ENCODE results near the gene FBXL13. TPM values are rescaled to one million over a fixed set of nuclear protein-coding genes. Genes with fewer than 3 reads are reported as not detected.
"Not testable (repeated sequence)": the region's sequence is repeated elsewhere in the genome, so short reads cannot be mapped to it uniquely, and the experiment has no call there.

Gene FBXL13
- total RNA-seq, 2 donors from 2014 or later = 4.2 to 5.6 TPM

DNA sequence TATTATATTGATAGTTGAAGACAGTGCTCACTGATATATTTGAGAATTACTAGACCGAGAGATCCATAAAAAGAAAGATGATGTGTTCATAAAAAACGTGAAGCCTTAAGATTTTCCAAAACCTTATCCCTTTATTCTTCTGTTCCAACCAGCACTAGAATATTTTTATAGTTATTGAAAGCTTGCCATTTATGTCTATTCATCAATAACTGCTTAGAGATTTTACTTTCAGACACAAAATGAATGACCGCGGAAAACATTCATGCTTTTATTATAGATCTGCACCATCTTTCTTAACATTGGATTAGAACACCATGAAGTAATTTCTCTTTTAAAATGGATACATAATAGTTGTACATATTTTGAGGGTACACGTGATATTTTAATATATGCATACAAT is 77.6 kb downstream of the FBXL13 start:
- no peaks in the 10 kb centered on the region for H3K9me3 ChIP-seq
- H3K4me3 ChIP-seq = no peak overlapping the region
- no peaks in the 10 kb centered on the region for H3K27me3 ChIP-seq
- H3K36me3 ChIP-seq (replicated peaks in 1 of 2; ENCODE audit: insufficient read depth in 1 of 2, low read depth in 2 of 2) = no peaks in the 10 kb centered on the region
- ATAC-seq = no peak
- no peak overlapping the region for H3K27ac ChIP-seq
- peaks cover 20% of the 10 kb centered on the region for H3K4me1 ChIP-seq
- no peak for DNase-seq
- no peak for TF ChIP-seq POLR2A (IDR thresholded peaks at IDR 0.05)
- TF ChIP-seq, protein P1, sequence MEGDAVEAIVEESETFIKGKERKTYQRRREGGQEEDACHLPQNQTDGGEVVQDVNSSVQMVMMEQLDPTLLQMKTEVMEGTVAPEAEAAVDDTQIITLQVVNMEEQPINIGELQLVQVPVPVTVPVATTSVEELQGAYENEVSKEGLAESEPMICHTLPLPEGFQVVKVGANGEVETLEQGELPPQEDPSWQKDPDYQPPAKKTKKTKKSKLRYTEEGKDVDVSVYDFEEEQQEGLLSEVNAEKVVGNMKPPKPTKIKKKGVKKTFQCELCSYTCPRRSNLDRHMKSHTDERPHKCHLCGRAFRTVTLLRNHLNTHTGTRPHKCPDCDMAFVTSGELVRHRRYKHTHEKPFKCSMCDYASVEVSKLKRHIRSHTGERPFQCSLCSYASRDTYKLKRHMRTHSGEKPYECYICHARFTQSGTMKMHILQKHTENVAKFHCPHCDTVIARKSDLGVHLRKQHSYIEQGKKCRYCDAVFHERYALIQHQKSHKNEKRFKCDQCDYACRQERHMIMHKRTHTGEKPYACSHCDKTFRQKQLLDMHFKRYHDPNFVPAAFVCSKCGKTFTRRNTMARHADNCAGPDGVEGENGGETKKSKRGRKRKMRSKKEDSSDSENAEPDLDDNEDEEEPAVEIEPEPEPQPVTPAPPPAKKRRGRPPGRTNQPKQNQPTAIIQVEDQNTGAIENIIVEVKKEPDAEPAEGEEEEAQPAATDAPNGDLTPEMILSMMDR (IDR thresholded peaks at IDR 0.05) = no peak
- WGBS, 2 donors = 84 to 92% methylated on average over 5 of the region's 5 CpGs
- intact Hi-C loops (cut with DNase I) = no loop called here

DNA sequence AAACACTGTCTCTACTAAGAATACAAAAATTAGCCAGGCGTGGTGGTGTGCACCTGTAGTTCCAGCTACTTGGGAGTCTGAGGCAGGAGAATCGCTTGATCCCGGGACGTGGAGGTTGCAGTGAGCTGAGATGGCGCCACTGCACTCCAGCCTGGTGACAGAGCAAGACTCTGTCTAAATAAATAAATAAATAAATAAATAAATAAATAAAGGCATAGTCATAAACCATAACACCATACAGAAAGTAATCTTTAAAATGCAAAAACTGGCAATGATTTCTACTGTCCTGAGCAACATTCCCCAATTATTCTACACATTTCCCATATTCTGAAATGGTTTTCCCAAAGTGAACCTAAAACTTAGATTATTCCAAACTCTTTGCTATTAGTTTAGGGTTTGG is 79.0 kb downstream of the FBXL13 start:
- H3K36me3 ChIP-seq (replicated peaks in 1 of 2; ENCODE audit: insufficient read depth in 1 of 2, low read depth in 2 of 2); H3K27me3 ChIP-seq; DNase-seq; H3K4me3 ChIP-seq; H3K9me3 ChIP-seq; H3K27ac ChIP-seq; intact Hi-C loops (cut with DNase I); ATAC-seq: not testable (repeated sequence)
- H3K4me1 ChIP-seq = peaks cover 33% of the 10 kb centered on the region
- 97 to 98% methylated on average over 5 of the region's 5 CpGs for WGBS, 2 donors

DNA sequence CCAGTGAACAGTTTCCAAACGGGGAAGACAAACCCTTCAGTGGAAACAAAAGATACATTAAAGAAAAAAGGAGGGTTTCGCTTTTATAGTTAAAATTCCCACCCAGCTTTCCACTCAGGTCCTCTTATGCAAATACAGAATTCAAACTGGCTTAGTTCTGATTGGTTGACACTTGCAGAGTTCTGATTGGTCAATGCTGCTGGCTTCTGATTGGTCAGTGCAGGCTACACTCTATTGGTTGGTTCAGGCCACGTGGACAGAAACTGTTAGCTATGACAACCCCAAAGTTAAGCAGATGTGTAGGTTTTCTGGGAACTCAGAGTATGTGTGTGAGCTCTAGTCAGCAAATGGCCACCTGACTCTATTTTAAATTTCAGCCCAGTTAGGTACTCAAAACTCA is 80.0 kb downstream of the FBXL13 start:
- ATAC-seq = no peak
- TF ChIP-seq, protein P1 (IDR thresholded peaks at IDR 0.05) = no peak
- TF ChIP-seq POLR2A (IDR thresholded peaks at IDR 0.05) = no peak
- Histone ChIP-seq H3K9me3 (no peaks in the 10 kb centered on the region), H3K27me3 (no peaks in the 10 kb centered on the region), H3K4me3 (no peak overlapping the region), H3K36me3 (replicated peaks in 1 of 2; ENCODE audit: insufficient read depth in 1 of 2, low read depth in 2 of 2) (no peaks in the 10 kb centered on the region), H3K27ac (no peak overlapping the region), H3K4me1 (peaks cover 42% of the 10 kb centered on the region)
- WGBS, 2 donors = 89 to 91% methylated on average over 3 of the region's 3 CpGs
- DNase-seq = no peak
- intact Hi-C loops (cut with DNase I) = no loop called here

DNA sequence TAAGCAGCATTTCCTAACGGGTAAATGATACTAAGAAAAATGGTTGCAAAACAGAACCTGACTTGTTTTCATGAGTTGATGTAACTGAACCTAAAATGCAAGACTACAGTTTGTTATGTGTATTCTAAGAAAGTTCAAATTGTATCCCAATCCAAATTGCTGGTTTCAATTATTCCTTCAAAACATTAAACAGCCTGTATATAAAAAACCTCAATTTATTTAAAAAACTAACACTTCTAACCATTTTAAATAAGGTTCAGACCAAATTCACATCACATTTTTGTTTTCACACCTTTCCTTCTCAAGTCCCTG is 80.9 kb downstream of the FBXL13 start:
- no peak for TF ChIP-seq POLR2A (IDR thresholded peaks at IDR 0.05)
- TF ChIP-seq, protein P1 (IDR thresholded peaks at IDR 0.05) = no peak
- H3K9me3 ChIP-seq = no peaks in the 10 kb centered on the region
- H3K4me3 ChIP-seq = no peak overlapping the region
- 3 to 7% methylated on average over 1 of the region's 1 CpG for WGBS, 2 donors
- DNase-seq (no peak), ATAC-seq (no peak)
- H3K27ac ChIP-seq = peak overlapping the region; percentile 57 to 79 (median 70)
- H3K36me3 ChIP-seq (replicated peaks in 1 of 2; ENCODE audit: insufficient read depth in 1 of 2, low read depth in 2 of 2) = no peaks in the 10 kb centered on the region
- H3K27me3 ChIP-seq = no peaks in the 10 kb centered on the region
- H3K4me1 ChIP-seq = peaks cover 51% of the 10 kb centered on the region
- intact Hi-C loops (cut with DNase I) = no loop called here

DNA sequence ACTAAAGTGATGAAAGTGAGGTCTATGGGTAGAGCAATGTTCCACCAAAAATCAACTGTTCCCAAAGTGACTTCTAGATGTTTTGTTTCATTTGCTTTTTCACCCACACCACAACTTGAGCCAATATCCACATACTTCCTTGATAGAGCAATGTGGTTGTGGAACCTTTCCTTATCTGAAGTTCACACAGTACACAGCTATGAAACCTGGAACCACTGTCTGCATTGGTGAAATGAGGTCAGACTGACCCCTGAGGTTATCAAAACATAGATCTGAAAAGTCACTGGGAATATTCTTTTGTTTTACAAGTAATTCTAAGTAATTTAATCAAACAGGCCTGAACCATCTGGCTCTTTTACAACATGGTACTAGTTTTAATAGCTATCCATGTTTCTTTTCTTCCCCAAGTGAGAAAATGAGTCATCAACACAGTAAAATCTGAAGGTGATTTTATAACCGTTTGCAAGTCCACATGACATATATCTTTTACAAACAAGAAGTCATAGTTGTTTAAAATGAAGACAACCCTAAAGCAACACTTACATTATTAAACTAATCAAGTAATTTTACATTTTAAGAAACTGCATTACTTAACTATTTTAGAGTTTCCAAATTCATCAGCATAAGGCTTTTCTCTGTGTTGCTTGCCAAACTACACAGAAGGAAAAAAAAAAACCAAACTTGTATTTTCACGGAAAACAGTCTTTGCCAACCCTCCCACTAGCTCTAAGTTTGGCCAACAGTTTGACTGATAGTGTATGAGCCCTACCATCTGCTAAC is 81.5 kb downstream of the FBXL13 start:
- no peaks in the 10 kb centered on the region for H3K36me3 ChIP-seq (replicated peaks in 1 of 2; ENCODE audit: insufficient read depth in 1 of 2, low read depth in 2 of 2)
- WGBS, 2 donors = 2 to 5% methylated on average over 2 of the region's 2 CpGs
- H3K27ac ChIP-seq = peak overlapping the region; percentile 57 to 79 (median 70)
- no peaks in the 10 kb centered on the region for H3K9me3 ChIP-seq
- no peaks in the 10 kb centered on the region for H3K27me3 ChIP-seq
- H3K4me1 ChIP-seq = peaks cover 54% of the 10 kb centered on the region
- peak; percentile 91 for ATAC-seq
- TF ChIP-seq, protein P1 (IDR thresholded peaks at IDR 0.05) = peak in 1 of 7 experiments; percentile 5
- TF ChIP-seq POLR2A (IDR thresholded peaks at IDR 0.05) = no peak
- peak; percentile 18 to 60 (median 34) for DNase-seq
- no peak overlapping the region for H3K4me3 ChIP-seq
- intact Hi-C loops (cut with DNase I) = no loop called here
